ENCODE results near the gene PROK1.

The PROK1 gene

DNA sequence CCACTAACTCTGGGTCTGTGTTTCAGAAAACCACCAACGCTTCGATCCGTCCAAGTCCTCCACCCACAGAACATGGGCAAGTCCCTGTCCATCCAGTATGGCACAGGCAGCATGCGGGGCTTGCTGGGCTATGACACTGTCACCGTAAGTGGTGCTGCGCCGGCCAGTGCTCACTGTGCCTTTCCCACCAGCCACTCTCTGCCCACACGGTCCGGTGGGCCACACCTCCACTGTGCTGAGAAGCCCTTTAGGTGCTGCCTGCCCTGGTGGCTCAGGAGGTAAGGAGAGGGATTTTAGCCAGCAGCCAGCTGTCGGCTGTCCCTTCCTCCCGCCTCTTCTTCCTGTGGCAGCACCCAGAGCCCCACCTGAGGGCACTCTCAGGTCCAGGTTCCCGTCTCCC lies 33.9 kb downstream of the PROK1 start:
- TF ChIP-seq, protein P1, sequence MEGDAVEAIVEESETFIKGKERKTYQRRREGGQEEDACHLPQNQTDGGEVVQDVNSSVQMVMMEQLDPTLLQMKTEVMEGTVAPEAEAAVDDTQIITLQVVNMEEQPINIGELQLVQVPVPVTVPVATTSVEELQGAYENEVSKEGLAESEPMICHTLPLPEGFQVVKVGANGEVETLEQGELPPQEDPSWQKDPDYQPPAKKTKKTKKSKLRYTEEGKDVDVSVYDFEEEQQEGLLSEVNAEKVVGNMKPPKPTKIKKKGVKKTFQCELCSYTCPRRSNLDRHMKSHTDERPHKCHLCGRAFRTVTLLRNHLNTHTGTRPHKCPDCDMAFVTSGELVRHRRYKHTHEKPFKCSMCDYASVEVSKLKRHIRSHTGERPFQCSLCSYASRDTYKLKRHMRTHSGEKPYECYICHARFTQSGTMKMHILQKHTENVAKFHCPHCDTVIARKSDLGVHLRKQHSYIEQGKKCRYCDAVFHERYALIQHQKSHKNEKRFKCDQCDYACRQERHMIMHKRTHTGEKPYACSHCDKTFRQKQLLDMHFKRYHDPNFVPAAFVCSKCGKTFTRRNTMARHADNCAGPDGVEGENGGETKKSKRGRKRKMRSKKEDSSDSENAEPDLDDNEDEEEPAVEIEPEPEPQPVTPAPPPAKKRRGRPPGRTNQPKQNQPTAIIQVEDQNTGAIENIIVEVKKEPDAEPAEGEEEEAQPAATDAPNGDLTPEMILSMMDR (IDR thresholded peaks at IDR 0.05; ENCODE audit: low read length, missing control alignments): no peak
- no peak for DNase-seq (ENCODE audit: low read depth)

DNA sequence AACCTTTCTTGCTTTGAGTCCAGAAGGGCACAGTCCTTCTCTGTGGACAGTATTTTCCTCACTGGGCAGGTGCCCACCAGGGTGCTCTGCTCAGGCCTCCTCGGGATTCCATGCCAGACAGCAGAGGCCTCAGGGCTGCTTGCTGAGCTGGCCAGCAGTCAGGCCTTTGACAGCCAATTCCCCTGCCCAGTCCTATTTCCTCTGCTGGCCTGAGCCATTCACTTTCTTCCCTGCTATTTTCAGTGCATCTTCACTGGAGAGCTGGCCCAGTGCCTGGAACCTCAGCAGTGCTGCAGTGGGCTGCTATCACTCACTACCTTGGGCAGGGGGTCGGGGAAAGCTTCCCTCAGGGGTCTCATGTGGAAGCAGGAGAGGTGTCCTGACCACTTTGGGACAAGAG lies 34.8 kb downstream of the PROK1 start:
- H3K4me3 ChIP-seq (replicated peaks; ENCODE audit: low read depth, low read length): no peak overlapping the region
- TF ChIP-seq, protein P1 (IDR thresholded peaks at IDR 0.05; ENCODE audit: low read length, missing control alignments): no peak
- DNase-seq (ENCODE audit: low read depth): no peak

More for the DNA sequence above, 33.9 kb downstream of the PROK1 start:
- H3K4me3 ChIP-seq (replicated peaks; ENCODE audit: low read depth, low read length): no peak overlapping the region

DNA sequence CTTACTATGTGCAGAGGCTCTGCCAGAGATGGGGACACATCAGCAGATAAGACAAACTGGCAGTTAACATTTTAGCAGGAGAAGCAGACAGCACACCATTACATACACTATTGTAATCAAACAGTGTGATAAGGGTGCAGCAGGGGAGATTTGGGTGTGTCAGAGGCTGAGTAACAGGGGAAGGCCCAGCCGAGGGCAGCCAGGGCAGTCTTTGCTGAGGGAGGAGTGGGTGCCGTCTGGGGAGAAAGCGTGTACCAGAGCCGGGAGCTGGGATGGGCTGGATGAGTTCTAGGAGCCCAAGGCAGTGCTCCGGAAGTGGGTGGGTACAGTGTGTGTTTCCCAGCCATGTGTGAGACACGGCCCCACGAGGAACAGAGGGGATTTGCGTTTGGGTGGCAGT lies 36.8 kb downstream of the PROK1 start:
- DNase-seq (ENCODE audit: low read depth): no peak
- TF ChIP-seq, protein P1 (IDR thresholded peaks at IDR 0.05; ENCODE audit: low read length, missing control alignments): no peak

DNA sequence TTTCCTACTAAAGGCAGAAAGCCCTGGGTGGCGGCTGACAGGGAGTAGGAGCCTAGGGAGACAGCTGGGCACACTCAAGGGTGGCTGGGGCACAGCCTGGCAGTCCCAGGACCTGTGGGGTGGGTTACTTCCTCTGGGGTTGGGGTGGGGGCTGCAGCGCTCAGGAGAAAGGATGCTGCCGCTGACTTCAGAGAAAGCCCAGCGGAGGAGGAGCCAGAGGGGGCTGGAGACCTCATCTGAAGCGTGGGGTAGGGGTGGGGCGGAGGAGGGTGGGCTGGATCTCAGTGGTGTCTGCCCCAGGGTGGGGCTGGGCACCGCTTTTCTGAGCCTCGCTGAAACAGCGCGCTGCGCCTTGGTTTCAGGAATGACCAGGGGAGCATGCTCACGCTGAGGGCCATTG lies 37.2 kb downstream of the PROK1 start:
- TF ChIP-seq, protein P1 (IDR thresholded peaks at IDR 0.05; ENCODE audit: low read length, missing control alignments): no peak
- no peak for DNase-seq (ENCODE audit: low read depth)
- no peak overlapping the region for H3K4me3 ChIP-seq (replicated peaks; ENCODE audit: low read depth, low read length)

More for the DNA sequence above, 36.8 kb downstream of the PROK1 start:
- no peak overlapping the region for H3K4me3 ChIP-seq (replicated peaks; ENCODE audit: low read depth, low read length)

DNA sequence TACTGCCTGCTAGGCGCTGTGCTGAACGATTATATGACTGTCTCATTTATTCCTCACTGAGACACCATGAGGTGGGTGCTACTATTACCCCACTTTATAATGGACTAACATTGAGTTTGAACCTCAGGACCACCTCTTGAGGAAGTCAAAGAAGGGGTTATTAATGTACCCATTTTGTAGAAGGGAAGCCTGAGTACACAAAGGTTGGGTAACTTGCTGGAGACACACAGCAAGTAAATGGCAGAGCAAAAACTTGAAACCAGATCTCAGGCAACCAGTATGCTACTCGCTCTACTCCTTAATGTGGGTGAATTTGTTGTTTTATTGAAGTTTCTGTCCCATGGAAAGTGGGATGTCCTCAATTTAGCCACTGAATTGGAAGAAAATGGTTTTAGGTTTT lies 37.9 kb downstream of the PROK1 start:
- DNase-seq (ENCODE audit: low read depth): no peak
- no peak overlapping the region for H3K4me3 ChIP-seq (replicated peaks; ENCODE audit: low read depth, low read length)
- TF ChIP-seq, protein P1 (IDR thresholded peaks at IDR 0.05; ENCODE audit: low read length, missing control alignments): no peak

DNA sequence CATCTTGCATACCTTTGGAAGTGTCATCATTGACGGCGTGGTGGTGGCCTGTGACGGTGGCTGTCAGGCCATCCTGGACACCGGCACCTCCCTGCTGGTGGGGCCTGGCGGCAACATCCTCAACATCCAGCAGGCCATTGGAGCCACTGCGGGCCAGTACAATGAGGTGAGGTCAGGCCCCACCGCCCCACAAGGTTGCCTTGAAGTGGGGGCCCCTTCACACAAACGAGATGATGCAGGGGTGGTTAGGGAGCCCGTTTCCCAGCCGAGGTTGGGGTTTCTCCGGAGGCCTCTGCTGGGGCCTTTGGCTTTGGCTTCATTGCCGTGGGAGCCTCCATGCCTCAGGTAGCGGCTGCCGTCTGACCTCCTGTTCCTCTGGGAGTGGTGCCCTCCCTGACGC lies 38.5 kb downstream of the PROK1 start:
- TF ChIP-seq, protein P1 (IDR thresholded peaks at IDR 0.05; ENCODE audit: low read length, missing control alignments): no peak
- no peak overlapping the region for H3K4me3 ChIP-seq (replicated peaks; ENCODE audit: low read depth, low read length)
- no peak for DNase-seq (ENCODE audit: low read depth)

DNA sequence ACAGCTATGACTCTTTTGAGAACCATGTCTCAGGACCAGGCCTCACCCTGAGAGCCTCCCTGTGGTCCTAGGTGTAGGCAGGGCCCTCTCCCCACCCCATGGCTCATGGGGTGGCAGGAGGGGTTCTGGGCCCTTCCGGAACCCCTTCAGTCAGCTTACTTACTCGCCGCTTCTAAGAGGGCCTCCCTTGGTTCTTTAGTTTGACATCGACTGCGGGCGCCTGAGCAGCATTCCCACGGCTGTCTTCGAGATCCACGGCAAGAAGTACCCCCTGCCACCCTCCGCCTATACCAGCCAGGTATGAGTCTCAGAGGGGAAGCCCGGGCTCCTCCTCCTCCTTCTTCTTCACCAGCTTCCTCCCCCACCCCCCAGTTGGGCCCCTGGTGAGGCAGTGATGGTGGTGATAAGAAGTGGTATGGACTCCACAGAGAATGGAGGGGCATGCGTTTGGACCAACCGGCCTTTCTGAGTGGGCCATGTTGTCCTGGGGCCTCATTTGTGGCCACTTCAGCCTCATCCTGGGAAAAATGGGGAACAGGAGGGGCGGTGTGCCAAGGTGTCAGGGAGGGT lies 39.1 kb downstream of the PROK1 start:
- DNase-seq (ENCODE audit: low read depth): no peak
- no peak overlapping the region for H3K4me3 ChIP-seq (replicated peaks; ENCODE audit: low read depth, low read length)
- TF ChIP-seq, protein P1 (IDR thresholded peaks at IDR 0.05; ENCODE audit: low read length, missing control alignments): no peak

All from fibroblast of pulmonary artery (primary cell).